HG03066 (cell line): ENCODE data around the gene MPHOSPH9.
"Not testable (repeated sequence)": the region's sequence is repeated elsewhere in the genome, so short reads cannot be mapped to it uniquely, and the experiment has no call there.

Source experiments
- ATAC-seq: cut with Tn5 transposase; IDR thresholded peaks from one replicate; pipeline ENCODE4 v1.9.1; 2021; ENCODE audit warnings: low read depth; ENCODE audit not compliant: unreplicated experiment

MPHOSPH9 gene

GRCh38 chr12:123229051-123229450 lies 3.9 kb downstream of the MPHOSPH9 start:
- no peak for ATAC-seq

- ATAC-seq = no peak
Measured at GRCh38 chr12:123227581-123228258, 5.2 kb downstream of the MPHOSPH9 start.

- ATAC-seq = no peak
Measured at GRCh38 chr12:123225443-123225842, 7.5 kb downstream of the MPHOSPH9 start.

DNA sequence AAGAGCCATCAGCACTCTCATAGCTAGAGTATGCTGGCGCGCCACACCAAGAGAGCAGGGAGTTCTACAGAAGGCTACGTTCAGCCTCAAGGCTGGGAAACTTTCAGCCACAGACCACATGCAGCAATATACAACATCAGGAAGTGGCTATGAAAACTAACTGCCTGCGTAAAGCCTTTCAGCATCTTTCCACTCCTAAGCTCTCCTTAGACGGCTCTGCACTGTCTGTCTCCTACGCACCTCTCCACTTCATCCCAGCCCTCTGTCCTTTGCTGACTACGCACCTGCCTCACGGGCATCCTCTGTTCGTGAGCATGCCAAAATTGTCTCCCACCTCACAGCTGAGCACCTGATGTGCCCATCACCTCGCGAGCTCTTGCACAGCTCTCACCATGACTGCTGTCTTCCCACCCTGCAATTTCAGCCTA lies 9.7 kb downstream of the MPHOSPH9 start:
- ATAC-seq = no peak

GRCh38 chr12:123207815-123208214 lies 25.1 kb downstream of the MPHOSPH9 start:
- ATAC-seq = not testable (repeated sequence)

GRCh38 chr12:123206794-123207193 lies 26.1 kb downstream of the MPHOSPH9 start:
- not testable (repeated sequence) for ATAC-seq

- no peak for ATAC-seq
Measured at GRCh38 chr12:123200414-123200813, 32.5 kb downstream of the MPHOSPH9 start.

DNA sequence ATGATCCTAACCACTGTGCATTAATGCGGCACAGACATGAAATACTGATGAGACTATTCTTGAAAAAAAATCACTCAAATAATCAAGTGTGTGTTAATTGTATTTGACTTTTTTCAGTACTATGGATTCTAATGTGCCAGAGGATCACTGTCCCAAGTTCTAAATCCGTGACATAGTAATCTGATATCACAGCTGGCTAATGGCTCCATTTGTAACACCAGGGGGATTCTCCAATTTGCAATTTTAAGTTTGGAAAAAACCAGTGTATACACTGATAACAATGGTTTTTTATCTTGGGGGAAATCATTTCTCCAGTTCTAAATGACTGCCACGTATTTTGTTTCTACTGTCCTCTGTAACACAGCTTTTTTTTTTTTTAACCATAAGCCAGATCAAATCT lies 33.0 kb downstream of the MPHOSPH9 start:
- no peak for ATAC-seq

DNA sequence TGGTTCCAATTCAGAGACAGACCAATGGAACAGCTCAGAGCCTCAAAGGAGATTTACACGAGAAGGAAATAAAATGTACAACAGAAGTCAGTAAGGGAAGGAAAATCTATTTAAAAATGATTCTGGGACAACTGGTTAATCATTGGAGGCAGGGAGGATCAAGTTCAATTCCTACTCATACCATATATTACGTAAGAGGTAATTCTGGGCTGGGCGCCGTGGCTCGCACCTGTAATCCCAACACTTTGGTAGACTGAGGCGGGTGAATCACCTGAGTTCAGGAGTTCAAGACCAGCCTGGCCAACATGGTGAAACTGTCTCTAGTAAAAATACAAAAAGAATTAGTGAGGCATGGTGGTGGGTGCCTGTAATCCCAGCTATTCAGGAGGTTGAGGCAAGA lies 45.3 kb downstream of the MPHOSPH9 start:
- ATAC-seq = no peak

- ATAC-seq = no peak
Measured at GRCh38 chr12:123180171-123180570, 52.8 kb downstream of the MPHOSPH9 start.

DNA sequence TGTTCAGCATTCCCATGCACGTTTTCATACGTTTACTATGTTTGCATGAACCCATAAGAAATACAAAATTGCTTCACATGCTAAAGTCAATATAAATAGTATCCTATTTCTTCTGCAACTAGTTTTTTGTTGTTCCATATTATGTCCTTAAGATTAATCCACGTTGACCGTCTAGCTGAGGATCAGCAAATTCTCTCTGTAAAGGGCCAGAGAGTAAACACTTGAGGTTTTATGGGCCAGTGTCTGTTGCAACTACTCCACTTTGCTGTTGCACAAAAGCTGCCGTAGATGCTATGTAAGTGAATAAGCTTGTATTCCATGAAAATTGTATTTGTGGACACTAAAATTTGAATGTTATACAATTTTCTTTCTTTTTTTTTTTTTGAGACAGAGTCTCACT lies 61.0 kb downstream of the MPHOSPH9 start:
- ATAC-seq = no peak

DNA sequence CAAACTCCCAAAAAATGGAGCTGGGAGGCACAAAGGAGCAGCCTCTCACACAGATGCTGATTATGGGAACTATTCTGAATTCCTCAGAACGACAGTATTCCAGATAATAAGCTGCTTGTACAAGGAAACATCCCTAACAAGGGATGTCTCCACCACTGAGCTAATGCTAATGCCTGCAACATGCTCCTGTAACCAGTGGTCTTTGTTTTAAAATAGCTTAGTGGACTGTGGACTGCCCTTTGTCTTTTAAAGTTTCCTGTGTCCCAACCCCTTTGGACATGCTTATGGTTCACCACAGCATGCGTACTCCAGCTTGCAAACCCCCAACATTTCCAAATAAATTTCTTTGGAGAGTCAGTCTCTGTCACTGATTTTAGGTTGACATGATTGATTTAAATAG lies 65.6 kb downstream of the MPHOSPH9 start:
- no peak for ATAC-seq

- ATAC-seq = no peak
Measured at GRCh38 chr12:123165537-123165936, 67.4 kb downstream of the MPHOSPH9 start.

GRCh38 chr12:123164710-123165261 lies 68.2 kb downstream of the MPHOSPH9 start:
- ATAC-seq = no peak

DNA sequence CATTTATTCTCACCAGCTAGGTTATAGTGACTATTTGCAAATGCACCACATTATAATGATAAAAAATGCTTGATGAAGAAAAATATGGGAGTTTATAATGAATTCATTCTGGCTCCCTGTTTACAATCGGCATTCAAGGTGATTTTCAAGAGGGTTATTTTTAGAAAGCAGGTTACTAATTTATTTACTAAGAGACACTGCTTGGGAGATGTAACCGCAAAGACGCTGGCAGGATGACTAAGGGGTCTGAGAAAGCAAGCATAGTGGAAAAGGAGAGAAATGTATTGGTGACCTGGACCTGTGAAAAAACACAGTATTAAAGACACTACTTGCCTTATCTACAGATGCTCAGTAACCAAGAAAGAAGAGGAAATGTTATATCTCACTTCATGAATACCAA lies 68.7 kb downstream of the MPHOSPH9 start:
- ATAC-seq = no peak

DNA sequence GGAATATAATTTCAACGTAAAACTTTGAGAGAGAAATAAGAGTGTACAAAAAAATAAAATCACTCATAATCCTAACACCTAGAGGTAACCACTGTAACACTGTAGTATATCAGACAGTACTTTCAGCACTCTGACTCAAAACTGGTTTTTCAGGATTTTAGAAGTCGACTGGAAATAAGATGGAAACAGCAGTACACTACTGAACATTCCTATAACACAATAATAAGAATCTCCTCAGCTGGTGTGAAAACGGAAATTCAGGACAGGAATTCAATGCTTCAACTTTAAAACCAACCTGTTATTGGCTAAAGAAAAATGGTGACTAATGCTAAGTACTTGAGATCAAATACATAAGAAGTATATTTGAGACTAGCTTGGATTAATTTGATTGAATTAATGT lies 69.7 kb downstream of the MPHOSPH9 start:
- ATAC-seq = no peak

DNA sequence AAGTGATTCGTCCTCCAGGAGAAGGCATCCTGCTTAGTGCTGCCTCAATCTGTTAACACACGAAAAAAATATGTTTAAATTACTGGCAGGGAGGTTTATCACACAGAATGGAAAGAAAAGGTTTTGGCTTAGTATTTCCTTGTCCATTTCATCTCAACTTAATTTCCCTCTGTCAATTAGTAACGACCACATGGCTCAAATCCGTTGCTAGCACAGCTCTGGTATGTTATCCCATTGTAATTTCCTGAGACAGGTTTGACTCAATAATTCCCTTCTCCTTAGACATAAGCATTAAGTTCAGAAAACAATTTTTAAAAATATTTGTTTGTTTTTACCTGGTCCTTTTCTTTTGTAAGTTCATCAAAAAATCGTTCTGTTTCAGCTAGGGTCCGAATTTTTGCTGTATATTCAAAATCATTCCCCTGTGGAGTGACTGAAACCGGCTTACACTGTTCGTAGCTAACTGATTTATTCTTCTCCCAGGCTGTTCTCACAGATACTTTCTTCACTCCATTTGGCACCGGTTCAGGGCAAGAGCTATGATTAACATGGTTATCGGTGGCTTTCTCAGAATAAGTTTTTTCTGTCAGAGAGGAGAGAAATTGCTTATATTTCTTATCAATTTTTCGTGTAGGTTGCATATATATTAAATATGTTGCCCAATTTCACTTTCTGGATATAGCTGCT lies 72.0 kb downstream of the MPHOSPH9 start:
- ATAC-seq = no peak

- no peak for ATAC-seq
Measured at GRCh38 chr12:123153906-123154305, 79.0 kb downstream of the MPHOSPH9 start.

DNA sequence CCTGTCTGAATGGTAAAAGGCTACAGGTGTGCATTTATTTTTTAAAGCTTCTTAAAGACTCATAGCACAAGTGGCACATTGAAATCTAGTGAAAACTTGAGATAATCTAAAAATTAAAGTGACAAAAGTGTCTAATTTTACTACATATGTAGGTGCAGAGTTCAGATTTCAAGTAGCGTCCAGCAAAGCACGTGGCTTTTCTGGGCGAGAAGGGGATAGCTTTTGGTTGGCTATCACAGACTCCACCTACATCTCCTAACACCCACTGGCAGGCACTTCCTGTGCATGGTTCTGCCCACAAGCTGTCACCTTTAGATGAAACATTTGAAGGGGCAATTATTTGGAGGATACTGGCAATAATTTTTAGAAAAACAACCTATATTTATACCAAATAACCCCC lies 80.1 kb downstream of the MPHOSPH9 start:
- no peak for ATAC-seq

GRCh38 chr12:123151457-123152454 lies 81.2 kb downstream of the MPHOSPH9 start:
- ATAC-seq = no peak
